Peyer's patch (tissue), 4 donors: ENCODE measurements around the gene ADAM15. TPM values are rescaled to one million over a fixed set of nuclear protein-coding genes. Genes with fewer than 3 reads are reported as not detected.

ENCODE experiments used
- DNase-seq, 3 donors: peaks; one replicate each; pipeline ENCODE4 v3.0.0-alpha.2; 2017 to 2019
- H3K27ac ChIP-seq, 4 donors: fragments of 200-600 bp; sonication (generic); one replicate each; pipeline ENCODE4 v1.5.1; 2016 to 2019
- H3K27me3 ChIP-seq, 2 donors: fragments of 200-600 bp; sonication (generic); one replicate each; pipeline ENCODE4 v1.5.1; 2019
- H3K36me3 ChIP-seq, 3 donors: fragments of 200-600 bp; sonication (generic); one replicate each; pipeline ENCODE4 v1.5.1; 2016 to 2019
- H3K4me1 ChIP-seq, 4 donors: fragments of 200-600 bp; sonication (generic); one replicate each; pipeline ENCODE4 v1.5.1; 2016 to 2019
- H3K4me3 ChIP-seq, 4 donors: fragments of 200-600 bp; sonication (generic); 1 replicate in 3 of 4; 2 replicates in 1 of 4; pipeline ENCODE4 v1.5.1; 2016 to 2019; ENCODE audit warnings: mild to moderate bottlenecking in 1 of 4
- H3K9me3 ChIP-seq, 4 donors: fragments of 200-600 bp; sonication (generic); one replicate each; pipeline ENCODE4 v1.5.1; 2016 to 2019; ENCODE audit warnings: mild to moderate bottlenecking in 1 of 4
- POLR2A ChIP-seq, 2 donors: fragments of 450-650 bp; IDR thresholded peaks; one replicate each; pipeline ENCODE4 v1.5.1; 2017; ENCODE audit warnings: antibody characterized with exemption in 2 of 2, mild to moderate bottlenecking in 2 of 2, moderate library complexity in 2 of 2
- total RNA-seq, 4 donors: library from RNA; depleted of rRNA; stranded (reverse); fragments of >200 nt; gene quantifications; one replicate each; pipeline ENCODE4 v1.1.0, GENCODE V29; 2016
- TF ChIP-seq, protein P1 (sequence below), 6 experiments: fragments of 450-650 bp in 4 of 6; fragments of 200-600 bp in 2 of 6; sonication (generic) in 1 of 6; IDR thresholded peaks; one replicate each; pipeline ENCODE4 v1.5.1; 2017 to 2019; ENCODE audit warnings: antibody characterized with exemption in 6 of 6, mild to moderate bottlenecking in 3 of 6, moderate library complexity in 1 of 6

Gene ADAM15
- total RNA-seq, 4 donors from 2014 or later, result 111 to 191 (median 126) TPM

GRCh38 chr1:155062151-155062686, 11.1 kb downstream of the ADAM15 start:
- Histone ChIP-seq H3K4me3 (peak overlapping the region in 3 of 4 donors; percentile 60 to 83 (median 81)), H3K27me3 (no peaks in the 10 kb centered on the region), H3K36me3 (peaks cover 0 to 41% (median 0%) of the 10 kb centered on the region in 3 donors), H3K27ac (peak overlapping the region in 3 of 4 donors; percentile 87 to 94 (median 90)), H3K4me1 (peaks cover 0 to 35% (median 19%) of the 10 kb centered on the region in 4 donors), H3K9me3 (peaks cover 0 to 4% (median 0%) of the 10 kb centered on the region in 4 donors)
- TF ChIP-seq, protein P1, sequence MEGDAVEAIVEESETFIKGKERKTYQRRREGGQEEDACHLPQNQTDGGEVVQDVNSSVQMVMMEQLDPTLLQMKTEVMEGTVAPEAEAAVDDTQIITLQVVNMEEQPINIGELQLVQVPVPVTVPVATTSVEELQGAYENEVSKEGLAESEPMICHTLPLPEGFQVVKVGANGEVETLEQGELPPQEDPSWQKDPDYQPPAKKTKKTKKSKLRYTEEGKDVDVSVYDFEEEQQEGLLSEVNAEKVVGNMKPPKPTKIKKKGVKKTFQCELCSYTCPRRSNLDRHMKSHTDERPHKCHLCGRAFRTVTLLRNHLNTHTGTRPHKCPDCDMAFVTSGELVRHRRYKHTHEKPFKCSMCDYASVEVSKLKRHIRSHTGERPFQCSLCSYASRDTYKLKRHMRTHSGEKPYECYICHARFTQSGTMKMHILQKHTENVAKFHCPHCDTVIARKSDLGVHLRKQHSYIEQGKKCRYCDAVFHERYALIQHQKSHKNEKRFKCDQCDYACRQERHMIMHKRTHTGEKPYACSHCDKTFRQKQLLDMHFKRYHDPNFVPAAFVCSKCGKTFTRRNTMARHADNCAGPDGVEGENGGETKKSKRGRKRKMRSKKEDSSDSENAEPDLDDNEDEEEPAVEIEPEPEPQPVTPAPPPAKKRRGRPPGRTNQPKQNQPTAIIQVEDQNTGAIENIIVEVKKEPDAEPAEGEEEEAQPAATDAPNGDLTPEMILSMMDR (IDR thresholded peaks at IDR 0.05), result no peak
- TF ChIP-seq POLR2A (IDR thresholded peaks at IDR 0.05), result no peak
- DNase-seq, result peak in 2 of 3 donors; percentile 20 to 59

DNA sequence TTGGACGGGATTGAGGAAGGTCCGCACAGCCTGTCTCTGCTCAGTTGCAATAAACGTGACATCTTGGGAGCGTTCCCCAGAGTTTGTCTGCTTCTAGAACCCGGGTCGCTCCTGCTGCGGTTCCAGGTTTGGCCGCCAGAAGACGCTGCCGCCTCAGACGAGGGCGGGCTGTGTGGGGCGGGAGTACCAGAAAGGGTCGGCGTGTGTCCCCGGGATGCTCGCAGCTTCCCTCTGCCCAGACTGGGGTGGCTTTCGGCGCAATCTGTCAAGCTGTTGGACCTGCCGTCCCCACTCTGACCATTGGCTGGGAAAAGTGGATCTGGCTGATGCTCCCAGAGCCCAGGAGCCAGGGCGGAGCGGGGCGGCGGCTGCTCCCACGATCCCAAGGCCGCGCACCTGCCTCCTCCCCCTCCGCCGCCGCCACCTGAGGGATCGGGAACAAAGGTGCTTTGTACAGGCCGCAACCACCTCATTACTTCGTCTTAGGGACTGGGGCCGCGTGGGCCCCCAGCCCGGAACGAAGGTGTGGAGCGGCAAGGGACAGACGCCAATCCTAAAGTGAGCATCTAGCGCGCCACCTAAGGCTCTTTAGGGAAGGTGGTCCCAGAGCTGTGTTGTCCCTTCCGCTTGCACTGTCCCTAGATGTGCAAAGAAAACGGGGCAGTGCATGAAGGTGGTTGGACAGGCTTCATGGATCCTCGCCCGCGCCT, 11.7 kb downstream of the ADAM15 start:
- peak in 1 of 2 donors; percentile 25 for TF ChIP-seq POLR2A (IDR thresholded peaks at IDR 0.05)
- TF ChIP-seq, protein P1 (IDR thresholded peaks at IDR 0.05), result peak; percentile 79 to 87 (median 84)
- Histone ChIP-seq H3K9me3 (peaks cover 0 to 4% (median 0%) of the 10 kb centered on the region in 4 donors), H3K27ac (peak overlapping the region; percentile 63 to 94 (median 88)), H3K4me3 (peak overlapping the region; percentile 47 to 83 (median 70)), H3K27me3 (no peaks in the 10 kb centered on the region), H3K36me3 (peaks cover 0 to 41% (median 0%) of the 10 kb centered on the region in 3 donors), H3K4me1 (peaks cover 0 to 35% (median 19%) of the 10 kb centered on the region in 4 donors)
- peak; percentile 76 to 88 (median 88) for DNase-seq

- Histone ChIP-seq H3K4me3 (peak within 1 kb of the TSS; percentile 47 to 83 (median 70)), H3K4me1 (peaks cover 0 to 35% (median 19%) of the 10 kb centered on the region in 4 donors), H3K9me3 (peaks cover 0 to 4% (median 0%) of the 10 kb centered on the region in 4 donors), H3K27me3 (no peaks in the 10 kb centered on the region), H3K36me3 (peaks cover 0 to 38% (median 0%) of the 10 kb centered on the region in 3 donors), H3K27ac (peak within 1 kb of the TSS; percentile 63 to 94 (median 88))
- peak; percentile 89 to 95 (median 91) for DNase-seq
- TF ChIP-seq, protein P1 (IDR thresholded peaks at IDR 0.05), result no peak
- peak; percentile 80 to 92 for TF ChIP-seq POLR2A (IDR thresholded peaks at IDR 0.05)
Observed at GRCh38 chr1:155063550-155064110, 12.5 kb downstream of the ADAM15 start, which contains the start of gene EFNA4. TSS of gene EFNA4 (plus strand) at chr1:155063740. CDS start at chr1:155063824, 84 bp downstream.

DNA sequence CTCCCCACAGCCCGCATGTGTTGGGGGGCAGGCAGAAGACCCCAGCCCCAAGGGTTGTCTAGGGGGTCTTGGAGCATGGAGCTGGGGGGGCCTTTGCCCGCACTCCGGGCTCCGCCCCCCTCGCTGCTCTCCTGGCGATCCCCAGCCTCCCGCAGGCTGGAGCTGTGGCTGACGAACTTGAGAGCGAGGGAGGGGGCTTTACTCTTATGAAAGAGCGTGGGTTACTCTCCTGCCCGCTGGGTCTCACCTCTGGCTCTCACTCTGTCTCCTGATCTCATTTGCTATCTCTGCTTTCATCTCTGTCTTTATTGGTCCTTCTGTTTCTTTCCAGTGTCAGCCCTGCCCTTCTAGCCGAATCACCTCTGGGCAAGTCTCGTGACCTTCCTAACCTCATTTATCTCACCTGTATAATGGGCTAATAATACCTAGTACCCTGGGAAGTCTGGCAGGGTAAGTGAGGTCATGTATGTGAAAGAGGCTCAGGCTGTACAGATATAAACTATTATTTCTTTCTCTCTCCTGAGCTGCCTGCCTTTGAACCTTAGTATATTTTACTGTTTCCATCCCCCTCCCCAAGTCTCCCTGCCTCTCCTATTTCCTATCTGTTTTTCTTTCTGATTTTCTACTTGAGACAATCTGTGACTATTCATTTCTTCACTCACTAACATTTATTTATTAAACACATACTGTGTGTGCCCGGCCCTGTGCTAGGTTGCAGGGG, 13.2 kb downstream of the ADAM15 start:
- Histone ChIP-seq H3K27me3 (no peaks in the 10 kb centered on the region), H3K36me3 (peaks cover 0 to 38% (median 0%) of the 10 kb centered on the region in 3 donors), H3K9me3 (peaks cover 0 to 4% (median 0%) of the 10 kb centered on the region in 4 donors), H3K4me3 (peak overlapping the region; percentile 47 to 83 (median 70)), H3K27ac (peak overlapping the region; percentile 63 to 94 (median 88)), H3K4me1 (peaks cover 0 to 35% (median 19%) of the 10 kb centered on the region in 4 donors)
- TF ChIP-seq, protein P1 (IDR thresholded peaks at IDR 0.05), result no peak
- TF ChIP-seq POLR2A (IDR thresholded peaks at IDR 0.05), result no peak
- DNase-seq, result no peak
